HCT116 (cell line): ENCODE results near the gene MARVELD3.
"Not testable (repeated sequence)": the region's sequence is repeated elsewhere in the genome, so short reads cannot be mapped to it uniquely, and the experiment has no call there.

ENCODE experiments used
- ELF1 ChIP-seq: IDR thresholded peaks from 2 replicates; pipeline ENCODE4 v1.6.1; 2012; ENCODE audit warnings: low read depth, borderline replicate concordance
- EZH2 ChIP-seq: fragments of 200-600 bp; sonication (generic); IDR thresholded peaks from 2 replicates; pipeline ENCODE4 v1.6.1; 2017; ENCODE audit warnings: antibody characterized with exemption, mixed run types
- POLR2AphosphoS5 ChIP-seq: IDR thresholded peaks from 2 replicates; pipeline ENCODE4 v1.6.1; 2011; ENCODE audit warnings: mild to moderate bottlenecking, low read depth, low read length, moderate library complexity
- REST ChIP-seq: IDR thresholded peaks from 2 replicates; pipeline ENCODE4 v1.6.1; 2012; ENCODE audit warnings: low read depth
- ZFX ChIP-seq: fragments of 450-650 bp; IDR thresholded peaks from 2 replicates; pipeline ENCODE4 v1.6.1; 2017
- TF ChIP-seq, protein P1 (sequence below), 3 experiments: fragments of 200-600 bp in 1 of 3; sonication (generic) in 1 of 3; IDR thresholded peaks in 2 of 3; conservative IDR thresholded peaks in 1 of 3; 2 replicates each; pipeline ENCODE4 v1.5.1; 2012 to 2017; ENCODE audit warnings: low read depth in 2 of 3, low read length in 2 of 3, antibody characterized with exemption in 1 of 3, borderline replicate concordance in 1 of 3, control low read depth in 1 of 3, mild to moderate bottlenecking in 1 of 3, mixed read lengths in 1 of 3, mixed run types in 1 of 3, moderate library complexity in 1 of 3; ENCODE audit not compliant: insufficient read depth in 1 of 3
- TF ChIP-seq, protein P2 (sequence below): IDR thresholded peaks from 2 replicates; pipeline ENCODE4 v1.6.1; 2011; ENCODE audit warnings: mild to moderate bottlenecking, low read length, moderate library complexity; ENCODE audit not compliant: insufficient replicate concordance; ENCODE audit errors: extremely low read depth

GRCh38 chr16:71589334-71589733, 36.6 kb upstream of the MARVELD3 start:
- TF ChIP-seq ELF1, EZH2, POLR2AphosphoS5, ZFX, REST: not testable (repeated sequence)
- TF ChIP-seq, protein P1, sequence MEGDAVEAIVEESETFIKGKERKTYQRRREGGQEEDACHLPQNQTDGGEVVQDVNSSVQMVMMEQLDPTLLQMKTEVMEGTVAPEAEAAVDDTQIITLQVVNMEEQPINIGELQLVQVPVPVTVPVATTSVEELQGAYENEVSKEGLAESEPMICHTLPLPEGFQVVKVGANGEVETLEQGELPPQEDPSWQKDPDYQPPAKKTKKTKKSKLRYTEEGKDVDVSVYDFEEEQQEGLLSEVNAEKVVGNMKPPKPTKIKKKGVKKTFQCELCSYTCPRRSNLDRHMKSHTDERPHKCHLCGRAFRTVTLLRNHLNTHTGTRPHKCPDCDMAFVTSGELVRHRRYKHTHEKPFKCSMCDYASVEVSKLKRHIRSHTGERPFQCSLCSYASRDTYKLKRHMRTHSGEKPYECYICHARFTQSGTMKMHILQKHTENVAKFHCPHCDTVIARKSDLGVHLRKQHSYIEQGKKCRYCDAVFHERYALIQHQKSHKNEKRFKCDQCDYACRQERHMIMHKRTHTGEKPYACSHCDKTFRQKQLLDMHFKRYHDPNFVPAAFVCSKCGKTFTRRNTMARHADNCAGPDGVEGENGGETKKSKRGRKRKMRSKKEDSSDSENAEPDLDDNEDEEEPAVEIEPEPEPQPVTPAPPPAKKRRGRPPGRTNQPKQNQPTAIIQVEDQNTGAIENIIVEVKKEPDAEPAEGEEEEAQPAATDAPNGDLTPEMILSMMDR (IDR thresholded peaks at IDR 0.05 in 2 of 3, conservative IDR thresholded peaks at IDR 0.05 in 1 of 3; ENCODE audit: borderline replicate concordance in 1 of 3, insufficient read depth in 1 of 3, low read depth in 2 of 3, low read length in 2 of 3) = not testable (repeated sequence)
- TF ChIP-seq, protein P2, sequence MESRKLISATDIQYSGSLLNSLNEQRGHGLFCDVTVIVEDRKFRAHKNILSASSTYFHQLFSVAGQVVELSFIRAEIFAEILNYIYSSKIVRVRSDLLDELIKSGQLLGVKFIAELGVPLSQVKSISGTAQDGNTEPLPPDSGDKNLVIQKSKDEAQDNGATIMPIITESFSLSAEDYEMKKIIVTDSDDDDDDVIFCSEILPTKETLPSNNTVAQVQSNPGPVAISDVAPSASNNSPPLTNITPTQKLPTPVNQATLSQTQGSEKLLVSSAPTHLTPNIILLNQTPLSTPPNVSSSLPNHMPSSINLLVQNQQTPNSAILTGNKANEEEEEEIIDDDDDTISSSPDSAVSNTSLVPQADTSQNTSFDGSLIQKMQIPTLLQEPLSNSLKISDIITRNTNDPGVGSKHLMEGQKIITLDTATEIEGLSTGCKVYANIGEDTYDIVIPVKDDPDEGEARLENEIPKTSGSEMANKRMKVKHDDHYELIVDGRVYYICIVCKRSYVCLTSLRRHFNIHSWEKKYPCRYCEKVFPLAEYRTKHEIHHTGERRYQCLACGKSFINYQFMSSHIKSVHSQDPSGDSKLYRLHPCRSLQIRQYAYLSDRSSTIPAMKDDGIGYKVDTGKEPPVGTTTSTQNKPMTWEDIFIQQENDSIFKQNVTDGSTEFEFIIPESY = not testable (repeated sequence)
